GM18508 (cell line): Measurements from ENCODE around the gene UGCG.
"Not testable (repeated sequence)": the region's sequence is repeated elsewhere in the genome, so short reads cannot be mapped to it uniquely, and the experiment has no call there.

ENCODE experiments used
- ATAC-seq: cut with Tn5 transposase; IDR thresholded peaks from one replicate; pipeline ENCODE4 v1.9.1; 2021; ENCODE audit warnings: moderate number of reproducible peaks; ENCODE audit not compliant: insufficient read depth, unreplicated experiment

Gene UGCG

GRCh38 chr9:111895996-111896941, at the start of gene UGCG:
TSS of gene UGCG (plus strand) at chr9:111896814. CDS start at chr9:111897216, 402 bp downstream.
- peak; percentile 58 for ATAC-seq

GRCh38 chr9:111851553-111851952, 45.1 kb upstream of the UGCG start:
- ATAC-seq = no peak

GRCh38 chr9:111852291-111852690, 44.3 kb upstream of the UGCG start:
- no peak for ATAC-seq

GRCh38 chr9:111853450-111853827, 43.2 kb upstream of the UGCG start:
- no peak for ATAC-seq

GRCh38 chr9:111854799-111855198, 41.8 kb upstream of the UGCG start:
- no peak for ATAC-seq

GRCh38 chr9:111857555-111858211, 38.9 kb upstream of the UGCG start:
- no peak for ATAC-seq

- ATAC-seq = no peak
Measured at GRCh38 chr9:111860443-111860842, 36.2 kb upstream of the UGCG start.

GRCh38 chr9:111863636-111864035, 33.0 kb upstream of the UGCG start:
- ATAC-seq = no peak

- no peak for ATAC-seq
Measured at GRCh38 chr9:111866976-111867375, 29.6 kb upstream of the UGCG start.

GRCh38 chr9:111868475-111868874, 28.1 kb upstream of the UGCG start:
- ATAC-seq = no peak

- no peak for ATAC-seq
Measured at GRCh38 chr9:111870774-111871498, 25.7 kb upstream of the UGCG start.

GRCh38 chr9:111871499-111871855, 25.1 kb upstream of the UGCG start:
- no peak for ATAC-seq

- no peak for ATAC-seq
Measured at GRCh38 chr9:111872886-111873285, 23.7 kb upstream of the UGCG start.

- ATAC-seq = no peak
Measured at GRCh38 chr9:111873901-111874300, 22.7 kb upstream of the UGCG start.

- no peak for ATAC-seq
Measured at GRCh38 chr9:111874500-111874899, 22.1 kb upstream of the UGCG start.

GRCh38 chr9:111875291-111875690, 21.3 kb upstream of the UGCG start:
- not testable (repeated sequence) for ATAC-seq

GRCh38 chr9:111875691-111876090, 20.9 kb upstream of the UGCG start:
- ATAC-seq = not testable (repeated sequence)

- no peak for ATAC-seq
Measured at GRCh38 chr9:111876179-111876578, 20.4 kb upstream of the UGCG start.

- ATAC-seq = no peak
Measured at GRCh38 chr9:111877420-111877819, 19.2 kb upstream of the UGCG start.

- ATAC-seq = no peak
Measured at GRCh38 chr9:111878946-111879345, 17.7 kb upstream of the UGCG start.
